GM12801 (cell line): Measurements from ENCODE around the gene ATP13A3.

Experiments used
- CTCF ChIP-seq: IDR thresholded peaks from one replicate; pipeline ENCODE4 v1.5.1; 2011; ENCODE audit warnings: control low read depth; ENCODE audit not compliant: insufficient read length; ENCODE audit errors: extremely low read depth

The ATP13A3 gene

GRCh38 chr3:194379651-194380050 is 107.2 kb downstream of the ATP13A3 start:
- TF ChIP-seq CTCF: no peak

GRCh38 chr3:194379231-194379630 is 107.6 kb downstream of the ATP13A3 start:
- TF ChIP-seq CTCF: no peak

- no peak for TF ChIP-seq CTCF
These were observed 109.1 kb downstream of the ATP13A3 start for GRCh38 chr3:194377708-194378107.

- TF ChIP-seq CTCF: no peak
These were observed 110.6 kb downstream of the ATP13A3 start for GRCh38 chr3:194376241-194376560.

GRCh38 chr3:194375473-194376240 is 111.1 kb downstream of the ATP13A3 start:
- TF ChIP-seq CTCF: no peak

- no peak for TF ChIP-seq CTCF
These were observed 111.9 kb downstream of the ATP13A3 start for GRCh38 chr3:194374935-194375334.

- no peak for TF ChIP-seq CTCF
These were observed 112.9 kb downstream of the ATP13A3 start for GRCh38 chr3:194373899-194374298.
